HCT116 (cell line): ENCODE results near the gene MCF2L2. TPM values are rescaled to one million over a fixed set of nuclear protein-coding genes. Genes with fewer than 3 reads are reported as not detected.

Experiments
- ATAC-seq: fragments of 200-7000 bp; cut with Tn5 transposase; 2 replicates; pipeline ENCODE4 v1.9.1; 2020; ENCODE audit warnings: mild to moderate bottlenecking, moderate library complexity
- BruUV-seq: library from RNA; stranded (reverse); fragments of 400-500 nt; replicated peaks from 2 replicates; lab custom pipeline; 2021; lab: Mats Ljungman, UMichigan
- CTCF ChIA-PET: fragments of 300-600 bp; sonication (Branson Sonifier 250); formaldehyde crosslinking; loops from one replicate; lab custom pipeline; 2021; ENCODE audit warnings: antibody characterized with exemption; lab: Charles Lee
- POLR2A ChIA-PET: fragments of 300-600, 350-600 bp; sonication (Branson Sonifier 250); formaldehyde crosslinking; loops from one replicate; lab custom pipeline; 2021; ENCODE audit warnings: antibody characterized with exemption; lab: Charles Lee
- RAD21 ChIA-PET, 2 experiments: fragments of 300-600 bp; sonication (Branson Sonifier 250); formaldehyde crosslinking; loops; one replicate each; lab custom pipeline; 2023; ENCODE audit warnings: low total read pairs in 2 of 2; ENCODE audit not compliant: uncharacterized antibody in 2 of 2, unreplicated experiment in 2 of 2, low non-redundant PET in 1 of 2; lab: Charles Lee
- DNase-seq: peaks from one replicate; pipeline ENCODE4 v3.0.0-alpha.2; 2010; ENCODE audit warnings: low read depth, low spot score
- H2AFZ ChIP-seq: fragments of 200-600 bp; shearing (Covaris generic), sonication (generic); 2 replicates; pipeline ENCODE4 v1.6.1; 2017; ENCODE audit warnings: low read depth, mixed run types, mixed read lengths, antibody characterized with exemption, low read length; ENCODE audit not compliant: poor library complexity, severe bottlenecking
- H3K27ac ChIP-seq: 2 replicates; pipeline ENCODE4 v1.5.1; 2012; ENCODE audit warnings: low read depth, low read length
- H3K27me3 ChIP-seq: fragments of 200-600 bp; sonication (generic); 2 replicates; pipeline ENCODE4 v1.6.1; 2016; ENCODE audit warnings: mixed run types, low read length, mixed read lengths; ENCODE audit not compliant: insufficient read depth
- H3K36me3 ChIP-seq, 2 experiments: fragments of 200-500 bp in 1 of 2; fragments of 200-600 bp in 1 of 2; sonication (Bioruptor generic) in 1 of 2; sonication (generic) in 1 of 2; 2 replicates each; pipeline versions ENCODE4 v1.5.1 to v1.6.1; 2014 to 2016; ENCODE audit warnings: low read length in 2 of 2, inconsistent platforms in 1 of 2, mixed read lengths in 1 of 2, mixed run types in 1 of 2; ENCODE audit not compliant: insufficient read depth in 2 of 2, control insufficient read depth in 1 of 2
- H3K4me1 ChIP-seq, 2 experiments: fragments of 200-600 bp in 1 of 2; sonication (generic) in 1 of 2; 2 replicates each; pipeline versions ENCODE4 v1.5.1 to v1.6.1; 2012 to 2017; ENCODE audit warnings: low read length in 2 of 2, inconsistent platforms in 1 of 2, mild to moderate bottlenecking in 1 of 2, mixed read lengths in 1 of 2, mixed run types in 1 of 2, moderate library complexity in 1 of 2; ENCODE audit not compliant: insufficient read depth in 2 of 2, control insufficient read depth in 1 of 2
- H3K4me2 ChIP-seq: fragments of 200-600 bp; sonication (generic); 2 replicates; pipeline ENCODE4 v1.6.1; 2017; ENCODE audit warnings: mixed run types, low read length, mixed read lengths
- H3K4me3 ChIP-seq, 2 experiments: fragments of 200-600 bp in 1 of 2; sonication (generic) in 1 of 2; replicated peaks in 1 of 2; 2 replicates each; pipeline ENCODE4 v1.5.1; 2011 to 2016; ENCODE audit warnings: low read length in 2 of 2, control low read depth in 1 of 2, low read depth in 1 of 2, mild to moderate bottlenecking in 1 of 2, mixed read lengths in 1 of 2, mixed run types in 1 of 2
- H3K79me2 ChIP-seq: fragments of 200-600 bp; sonication (generic); 2 replicates; pipeline ENCODE4 v1.6.1; 2017; ENCODE audit warnings: mild to moderate bottlenecking, mixed run types, low read length, moderate library complexity, mixed read lengths; ENCODE audit not compliant: insufficient read depth
- H3K9ac ChIP-seq: fragments of 200-600 bp; sonication (generic); 2 replicates; pipeline ENCODE4 v1.6.1; 2016; ENCODE audit warnings: low read length, mixed read lengths
- H3K9me2 ChIP-seq: fragments of 200-600 bp; sonication (generic), shearing (Covaris generic); 2 replicates; pipeline ENCODE4 v1.6.1; 2017; ENCODE audit warnings: mixed run types, mild to moderate bottlenecking, moderate library complexity; ENCODE audit not compliant: insufficient read depth
- H3K9me3 ChIP-seq, 2 experiments: fragments of 200-500 bp in 1 of 2; fragments of 200-600 bp in 1 of 2; sonication (Bioruptor generic) in 1 of 2; sonication (generic) in 1 of 2; 2 replicates each; pipeline ENCODE4 v1.6.1; 2014 to 2017; ENCODE audit warnings: low read length in 2 of 2, mixed read lengths in 2 of 2, inconsistent platforms in 1 of 2, low read depth in 1 of 2, mild to moderate bottlenecking in 1 of 2, mixed run types in 1 of 2, moderate library complexity in 1 of 2; ENCODE audit not compliant: control insufficient read depth in 1 of 2, insufficient read depth in 1 of 2
- H4K20me1 ChIP-seq: fragments of 200-600 bp; sonication (generic), shearing (Covaris generic); 2 replicates; pipeline ENCODE4 v1.6.1; 2017; ENCODE audit warnings: mixed run types, mild to moderate bottlenecking, moderate library complexity; ENCODE audit not compliant: insufficient read depth
- CBX3 ChIP-seq: IDR thresholded peaks from 2 replicates; pipeline ENCODE4 v1.6.1; 2012; ENCODE audit warnings: low read depth
- CEBPB ChIP-seq: IDR thresholded peaks from 2 replicates; pipeline ENCODE4 v1.6.1; 2012; ENCODE audit warnings: low read depth
- EGR1 ChIP-seq: IDR thresholded peaks from 2 replicates; pipeline ENCODE4 v1.6.1; 2012; ENCODE audit warnings: low read depth
- ELF1 ChIP-seq: IDR thresholded peaks from 2 replicates; pipeline ENCODE4 v1.6.1; 2012; ENCODE audit warnings: low read depth, borderline replicate concordance
- EZH2phosphoT487 ChIP-seq: fragments of 200-600 bp; IDR thresholded peaks from 2 replicates; pipeline ENCODE4 v1.6.1; 2018; ENCODE audit warnings: antibody characterized with exemption, borderline replicate concordance
- JUND ChIP-seq: IDR thresholded peaks from 2 replicates; pipeline ENCODE4 v1.6.1; 2012
- POLR2A ChIP-seq: IDR thresholded peaks from 2 replicates; pipeline ENCODE4 v1.7.0; 2011; ENCODE audit warnings: borderline replicate concordance; ENCODE audit not compliant: insufficient read depth, insufficient read length; ENCODE audit errors: extremely low read depth
- POLR2AphosphoS5 ChIP-seq: IDR thresholded peaks from 2 replicates; pipeline ENCODE4 v1.6.1; 2011; ENCODE audit warnings: mild to moderate bottlenecking, low read depth, low read length, moderate library complexity
- SIN3A ChIP-seq: IDR thresholded peaks from 2 replicates; pipeline ENCODE4 v1.6.1; 2012; ENCODE audit warnings: low read depth
- SP1 ChIP-seq: IDR thresholded peaks from 2 replicates; pipeline ENCODE4 v1.6.1; 2012; ENCODE audit warnings: low read depth
- TCF7L2 ChIP-seq: IDR thresholded peaks from 2 replicates; pipeline ENCODE4 v1.7.0; 2011; ENCODE audit warnings: borderline replicate concordance, inconsistent platforms; ENCODE audit not compliant: insufficient read depth, insufficient read length; ENCODE audit errors: extremely low read depth
- YY1 ChIP-seq: IDR thresholded peaks from 2 replicates; pipeline ENCODE4 v1.6.1; 2011; ENCODE audit warnings: low read length, low read depth, moderate library complexity, mild to moderate bottlenecking; ENCODE audit not compliant: insufficient replicate concordance; ENCODE audit errors: extremely low read depth
- intact Hi-C: fragments of 100-400 bp; cut with micrococcal nuclease; formaldehyde crosslinking; loops from 2 replicates; pipeline ENCODE4 v1.10.0; 2022
- total RNA-seq: library from RNA; stranded (reverse); gene quantifications from one replicate; pipeline ENCODE4 v1.2.1, GENCODE V29; 2021; ENCODE audit not compliant: unreplicated experiment
- TF ChIP-seq, protein P1 (sequence below), 3 experiments: fragments of 200-600 bp in 1 of 3; sonication (generic) in 1 of 3; IDR thresholded peaks in 2 of 3; conservative IDR thresholded peaks in 1 of 3; 2 replicates each; pipeline ENCODE4 v1.5.1; 2012 to 2017; ENCODE audit warnings: low read depth in 2 of 3, low read length in 2 of 3, antibody characterized with exemption in 1 of 3, borderline replicate concordance in 1 of 3, control low read depth in 1 of 3, mild to moderate bottlenecking in 1 of 3, mixed read lengths in 1 of 3, mixed run types in 1 of 3, moderate library complexity in 1 of 3; ENCODE audit not compliant: insufficient read depth in 1 of 3
- TF ChIP-seq, protein P2 (sequence below): IDR thresholded peaks from 2 replicates; pipeline ENCODE4 v1.6.1; 2012
- TF ChIP-seq, protein P3 (sequence below): IDR thresholded peaks from 2 replicates; pipeline ENCODE4 v1.6.1; 2012; ENCODE audit warnings: low read depth

The MCF2L2 gene
- total RNA-seq, 1 experiment from 2014 or later = 1.5 TPM

- Histone ChIP-seq H3K79me2 (no peaks in the 10 kb centered on the region), H3K9ac (no peak overlapping the region), H3K9me2 (no peaks in the 10 kb centered on the region), H3K9me3 (no peaks in the 10 kb centered on the region), H3K4me1 (peaks cover 3 to 11% of the 10 kb centered on the region in 2 experiments; a peak in 3 of 4 replicates), H2AFZ (no peak overlapping the region), H3K27me3 (no peaks in the 10 kb centered on the region), H3K4me2 (no peak overlapping the region), H3K36me3 (no peaks in the 10 kb centered on the region), H3K4me3 (no peak overlapping the region), H3K27ac (no peak overlapping the region), H4K20me1 (no peaks in the 10 kb centered on the region)
- ATAC-seq (no peak), DNase-seq (no peak)
- POLR2A ChIA-PET = no interaction called here
- CTCF ChIA-PET = interaction anchor here (0.9 to 9.1 kb wide), 11 partner anchors 10 to 667 kb away, joined by 3 to 251 read pairs (median 6); partner anchors contain the start of gene B3GNT5
- RAD21 ChIA-PET = interaction anchor here (0.8 to 1.9 kb wide), 7 partner anchors 193 to 259 kb away, joined by 3 to 25 read pairs (median 4); no protein-coding TSS in a partner anchor
- TF ChIP-seq SP1 (no peak), ELF1 (no peak), JUND (no peak)
- BruUV-seq = no TSS peak
- intact Hi-C loops = loop anchor here (1.0 to 10.0 kb wide), 5 partner anchors 127 to 667 kb away; no protein-coding TSS in a partner anchor
Measured at GRCh38 chr3:183381673-183382072, 46.7 kb downstream of the MCF2L2 start.

DNA sequence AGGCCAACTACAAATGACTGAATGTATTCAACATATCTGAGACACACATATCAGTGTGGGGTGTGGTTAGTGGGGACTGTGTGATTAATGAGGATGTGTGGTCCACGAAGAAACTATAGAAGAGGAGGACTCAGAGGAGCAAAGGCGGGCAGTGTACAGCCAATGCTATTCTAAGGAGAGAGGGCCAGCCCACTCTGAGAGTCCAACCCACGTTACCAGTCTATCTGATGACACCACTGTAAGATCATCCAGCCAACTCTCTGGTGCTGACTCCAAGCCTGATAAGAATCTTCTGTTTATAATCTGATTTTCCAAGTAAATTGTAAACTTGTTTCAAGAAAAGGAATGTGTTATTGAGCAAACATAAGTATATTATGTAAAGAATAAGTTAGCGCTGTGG, 47.2 kb downstream of the MCF2L2 start:
- intact Hi-C loops = loop anchor here (10.0 kb wide), 1 partner anchor 476 kb away; no protein-coding TSS in a partner anchor
- RAD21 ChIA-PET = interaction anchor here in 1 of 2 experiments (1.9 kb wide), 1 partner anchor 196 kb away, joined by 25 read pairs; no protein-coding TSS in a partner anchor
- no peaks in the 10 kb centered on the region for H4K20me1 ChIP-seq
- POLR2A ChIA-PET = no interaction called here
- CTCF ChIA-PET = interaction anchor here (0.9 to 9.1 kb wide), 3 partner anchors 195 to 667 kb away, joined by 3 to 251 read pairs (median 8); no protein-coding TSS in a partner anchor
- peaks cover 3 to 11% of the 10 kb centered on the region in 2 experiments; a peak in 3 of 4 replicates for H3K4me1 ChIP-seq
- DNase-seq = no peak
- no peaks in the 10 kb centered on the region for H3K9me2 ChIP-seq
- no peaks in the 10 kb centered on the region for H3K27me3 ChIP-seq
- no peaks in the 10 kb centered on the region for H3K9me3 ChIP-seq
- H3K27ac ChIP-seq = no peak overlapping the region
- no peak overlapping the region for H3K9ac ChIP-seq
- BruUV-seq = no TSS peak
- no peak overlapping the region for H3K4me3 ChIP-seq
- no peak for ATAC-seq
- no peaks in the 10 kb centered on the region for H3K79me2 ChIP-seq
- H3K4me2 ChIP-seq = no peak overlapping the region
- no peaks in the 10 kb centered on the region for H3K36me3 ChIP-seq
- no peak overlapping the region for H2AFZ ChIP-seq
- TF ChIP-seq TCF7L2 = no peak
- TF ChIP-seq, protein P1, sequence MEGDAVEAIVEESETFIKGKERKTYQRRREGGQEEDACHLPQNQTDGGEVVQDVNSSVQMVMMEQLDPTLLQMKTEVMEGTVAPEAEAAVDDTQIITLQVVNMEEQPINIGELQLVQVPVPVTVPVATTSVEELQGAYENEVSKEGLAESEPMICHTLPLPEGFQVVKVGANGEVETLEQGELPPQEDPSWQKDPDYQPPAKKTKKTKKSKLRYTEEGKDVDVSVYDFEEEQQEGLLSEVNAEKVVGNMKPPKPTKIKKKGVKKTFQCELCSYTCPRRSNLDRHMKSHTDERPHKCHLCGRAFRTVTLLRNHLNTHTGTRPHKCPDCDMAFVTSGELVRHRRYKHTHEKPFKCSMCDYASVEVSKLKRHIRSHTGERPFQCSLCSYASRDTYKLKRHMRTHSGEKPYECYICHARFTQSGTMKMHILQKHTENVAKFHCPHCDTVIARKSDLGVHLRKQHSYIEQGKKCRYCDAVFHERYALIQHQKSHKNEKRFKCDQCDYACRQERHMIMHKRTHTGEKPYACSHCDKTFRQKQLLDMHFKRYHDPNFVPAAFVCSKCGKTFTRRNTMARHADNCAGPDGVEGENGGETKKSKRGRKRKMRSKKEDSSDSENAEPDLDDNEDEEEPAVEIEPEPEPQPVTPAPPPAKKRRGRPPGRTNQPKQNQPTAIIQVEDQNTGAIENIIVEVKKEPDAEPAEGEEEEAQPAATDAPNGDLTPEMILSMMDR (IDR thresholded peaks at IDR 0.05 in 2 of 3, conservative IDR thresholded peaks at IDR 0.05 in 1 of 3; ENCODE audit: borderline replicate concordance in 1 of 3, insufficient read depth in 1 of 3, low read depth in 2 of 3, low read length in 2 of 3) = no peak
- no peak for TF ChIP-seq CEBPB
- TF ChIP-seq POLR2AphosphoS5 = no peak
- TF ChIP-seq POLR2A = no peak
- TF ChIP-seq EGR1 = no peak
- TF ChIP-seq JUND = no peak
- no peak for TF ChIP-seq SIN3A
- TF ChIP-seq, protein P2, sequence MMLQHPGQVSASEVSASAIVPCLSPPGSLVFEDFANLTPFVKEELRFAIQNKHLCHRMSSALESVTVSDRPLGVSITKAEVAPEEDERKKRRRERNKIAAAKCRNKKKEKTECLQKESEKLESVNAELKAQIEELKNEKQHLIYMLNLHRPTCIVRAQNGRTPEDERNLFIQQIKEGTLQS = no peak
- TF ChIP-seq, protein P3, sequence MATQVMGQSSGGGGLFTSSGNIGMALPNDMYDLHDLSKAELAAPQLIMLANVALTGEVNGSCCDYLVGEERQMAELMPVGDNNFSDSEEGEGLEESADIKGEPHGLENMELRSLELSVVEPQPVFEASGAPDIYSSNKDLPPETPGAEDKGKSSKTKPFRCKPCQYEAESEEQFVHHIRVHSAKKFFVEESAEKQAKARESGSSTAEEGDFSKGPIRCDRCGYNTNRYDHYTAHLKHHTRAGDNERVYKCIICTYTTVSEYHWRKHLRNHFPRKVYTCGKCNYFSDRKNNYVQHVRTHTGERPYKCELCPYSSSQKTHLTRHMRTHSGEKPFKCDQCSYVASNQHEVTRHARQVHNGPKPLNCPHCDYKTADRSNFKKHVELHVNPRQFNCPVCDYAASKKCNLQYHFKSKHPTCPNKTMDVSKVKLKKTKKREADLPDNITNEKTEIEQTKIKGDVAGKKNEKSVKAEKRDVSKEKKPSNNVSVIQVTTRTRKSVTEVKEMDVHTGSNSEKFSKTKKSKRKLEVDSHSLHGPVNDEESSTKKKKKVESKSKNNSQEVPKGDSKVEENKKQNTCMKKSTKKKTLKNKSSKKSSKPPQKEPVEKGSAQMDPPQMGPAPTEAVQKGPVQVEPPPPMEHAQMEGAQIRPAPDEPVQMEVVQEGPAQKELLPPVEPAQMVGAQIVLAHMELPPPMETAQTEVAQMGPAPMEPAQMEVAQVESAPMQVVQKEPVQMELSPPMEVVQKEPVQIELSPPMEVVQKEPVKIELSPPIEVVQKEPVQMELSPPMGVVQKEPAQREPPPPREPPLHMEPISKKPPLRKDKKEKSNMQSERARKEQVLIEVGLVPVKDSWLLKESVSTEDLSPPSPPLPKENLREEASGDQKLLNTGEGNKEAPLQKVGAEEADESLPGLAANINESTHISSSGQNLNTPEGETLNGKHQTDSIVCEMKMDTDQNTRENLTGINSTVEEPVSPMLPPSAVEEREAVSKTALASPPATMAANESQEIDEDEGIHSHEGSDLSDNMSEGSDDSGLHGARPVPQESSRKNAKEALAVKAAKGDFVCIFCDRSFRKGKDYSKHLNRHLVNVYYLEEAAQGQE = no peak
- TF ChIP-seq CBX3 = no peak
- no peak for TF ChIP-seq EZH2phosphoT487
- TF ChIP-seq YY1 = no peak
